Activated CD4-positive, alpha-beta T cell treated with anti-CD3 and anti-CD28 coated beads, Interleukin-2, amount 50 U/mL, for 24 hours (primary cell): Measurements from ENCODE around the gene GEMIN5.
A peak's percentile ranks its signal among the peaks of the same experiment; 100 is the strongest.
"Not testable (repeated sequence)": the region's sequence is repeated elsewhere in the genome, so short reads cannot be mapped to it uniquely, and the experiment has no call there.

ENCODE experiments used
- DNase-seq, 2 donors: peaks; one replicate each; pipeline ENCODE4 v3.0.0-alpha.2; 2020; ENCODE audit warnings: low read depth in 1 of 2, low spot score in 1 of 2

The GEMIN5 gene, protein sequence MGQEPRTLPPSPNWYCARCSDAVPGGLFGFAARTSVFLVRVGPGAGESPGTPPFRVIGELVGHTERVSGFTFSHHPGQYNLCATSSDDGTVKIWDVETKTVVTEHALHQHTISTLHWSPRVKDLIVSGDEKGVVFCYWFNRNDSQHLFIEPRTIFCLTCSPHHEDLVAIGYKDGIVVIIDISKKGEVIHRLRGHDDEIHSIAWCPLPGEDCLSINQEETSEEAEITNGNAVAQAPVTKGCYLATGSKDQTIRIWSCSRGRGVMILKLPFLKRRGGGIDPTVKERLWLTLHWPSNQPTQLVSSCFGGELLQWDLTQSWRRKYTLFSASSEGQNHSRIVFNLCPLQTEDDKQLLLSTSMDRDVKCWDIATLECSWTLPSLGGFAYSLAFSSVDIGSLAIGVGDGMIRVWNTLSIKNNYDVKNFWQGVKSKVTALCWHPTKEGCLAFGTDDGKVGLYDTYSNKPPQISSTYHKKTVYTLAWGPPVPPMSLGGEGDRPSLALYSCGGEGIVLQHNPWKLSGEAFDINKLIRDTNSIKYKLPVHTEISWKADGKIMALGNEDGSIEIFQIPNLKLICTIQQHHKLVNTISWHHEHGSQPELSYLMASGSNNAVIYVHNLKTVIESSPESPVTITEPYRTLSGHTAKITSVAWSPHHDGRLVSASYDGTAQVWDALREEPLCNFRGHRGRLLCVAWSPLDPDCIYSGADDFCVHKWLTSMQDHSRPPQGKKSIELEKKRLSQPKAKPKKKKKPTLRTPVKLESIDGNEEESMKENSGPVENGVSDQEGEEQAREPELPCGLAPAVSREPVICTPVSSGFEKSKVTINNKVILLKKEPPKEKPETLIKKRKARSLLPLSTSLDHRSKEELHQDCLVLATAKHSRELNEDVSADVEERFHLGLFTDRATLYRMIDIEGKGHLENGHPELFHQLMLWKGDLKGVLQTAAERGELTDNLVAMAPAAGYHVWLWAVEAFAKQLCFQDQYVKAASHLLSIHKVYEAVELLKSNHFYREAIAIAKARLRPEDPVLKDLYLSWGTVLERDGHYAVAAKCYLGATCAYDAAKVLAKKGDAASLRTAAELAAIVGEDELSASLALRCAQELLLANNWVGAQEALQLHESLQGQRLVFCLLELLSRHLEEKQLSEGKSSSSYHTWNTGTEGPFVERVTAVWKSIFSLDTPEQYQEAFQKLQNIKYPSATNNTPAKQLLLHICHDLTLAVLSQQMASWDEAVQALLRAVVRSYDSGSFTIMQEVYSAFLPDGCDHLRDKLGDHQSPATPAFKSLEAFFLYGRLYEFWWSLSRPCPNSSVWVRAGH (N-terminal part only)

DNA sequence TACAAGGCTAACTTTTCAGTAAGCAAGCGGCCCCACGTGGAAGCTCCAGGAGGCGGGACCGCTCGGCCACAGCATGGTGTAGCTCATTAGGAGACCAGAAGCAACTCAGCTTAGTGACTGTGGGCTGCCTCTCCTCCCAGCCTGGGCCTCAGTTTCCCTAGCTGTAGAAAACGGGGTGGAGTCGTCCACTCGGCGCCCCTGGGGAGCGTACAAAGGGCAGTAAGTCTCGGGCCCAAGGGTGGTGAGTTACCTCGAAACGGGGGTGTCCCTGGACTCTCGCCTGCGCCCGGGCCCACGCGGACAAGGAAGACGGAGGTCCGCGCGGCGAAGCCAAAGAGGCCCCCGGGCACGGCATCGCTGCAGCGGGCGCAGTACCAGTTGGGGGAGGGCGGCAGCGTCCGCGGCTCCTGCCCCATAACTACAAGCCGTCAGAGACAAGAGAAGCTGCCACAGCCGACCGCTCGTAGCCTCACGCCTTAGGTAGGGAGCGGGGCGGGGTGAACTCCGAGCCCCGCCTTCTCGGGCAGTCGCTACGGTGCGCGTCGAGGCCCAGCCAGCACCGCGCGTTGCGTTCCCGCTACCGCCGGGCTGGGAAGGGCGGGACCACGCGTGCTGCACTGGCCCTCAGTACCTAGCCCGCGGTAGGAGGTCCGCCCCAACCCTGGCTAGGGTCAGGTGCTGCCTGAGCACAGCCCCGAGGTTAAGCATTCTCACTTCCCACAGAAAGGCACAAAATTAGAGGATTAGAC is at the start of gene GEMIN5:
GEMIN5 (minus strand) TSS at position 494 of the 749 bp plus-strand sequence; CDS start at position 416, 78 bp downstream.
- DNase-seq = peak; percentile 66 to 74

DNA sequence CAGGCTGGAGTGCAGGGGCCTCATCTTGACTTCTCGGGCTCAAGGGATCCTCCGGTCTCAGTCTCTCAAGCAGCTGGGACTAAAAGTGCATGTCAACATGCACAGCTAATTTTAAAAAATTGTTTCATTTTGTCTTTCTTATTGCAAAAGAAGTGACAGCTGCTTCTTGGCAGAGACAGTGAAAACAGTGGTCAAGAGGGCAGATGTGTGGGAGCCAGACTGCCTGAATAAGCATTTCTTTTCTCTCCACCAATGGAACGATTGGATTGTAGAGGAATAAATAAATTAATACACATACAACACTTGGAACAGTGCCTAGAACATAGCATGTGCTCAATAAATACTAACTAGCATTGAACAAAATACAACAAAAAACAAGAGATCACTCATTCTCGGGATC is 48.1 kb upstream of the GEMIN5 start:
- DNase-seq = no peak

DNA sequence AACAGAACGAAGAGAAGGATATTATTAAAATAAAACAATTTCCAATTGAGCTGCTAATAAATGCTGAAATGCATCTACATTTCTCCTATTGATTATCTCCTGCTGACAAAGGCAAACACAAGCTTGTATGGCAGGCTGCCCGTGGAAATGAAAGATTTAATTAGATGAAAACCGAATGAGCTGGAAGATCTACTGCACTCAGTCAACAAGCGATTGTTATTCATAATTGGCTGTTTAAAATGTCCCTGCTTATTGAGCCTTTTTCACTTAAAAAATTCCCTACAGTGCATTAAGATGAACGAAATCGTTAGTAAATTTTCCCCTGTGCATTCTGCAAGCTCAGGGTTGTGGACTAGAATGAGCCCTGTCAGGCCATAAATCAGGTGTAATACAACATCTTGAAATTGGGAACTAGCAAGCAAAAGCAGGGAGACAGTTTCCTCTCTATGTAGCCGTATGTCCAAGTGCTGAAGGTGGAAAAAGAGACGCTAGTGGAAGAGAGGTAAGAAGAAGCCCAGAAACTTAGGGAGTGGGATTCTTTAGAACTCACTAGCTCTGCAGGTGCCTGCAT is 47.0 kb upstream of the GEMIN5 start:
- no peak for DNase-seq

DNA sequence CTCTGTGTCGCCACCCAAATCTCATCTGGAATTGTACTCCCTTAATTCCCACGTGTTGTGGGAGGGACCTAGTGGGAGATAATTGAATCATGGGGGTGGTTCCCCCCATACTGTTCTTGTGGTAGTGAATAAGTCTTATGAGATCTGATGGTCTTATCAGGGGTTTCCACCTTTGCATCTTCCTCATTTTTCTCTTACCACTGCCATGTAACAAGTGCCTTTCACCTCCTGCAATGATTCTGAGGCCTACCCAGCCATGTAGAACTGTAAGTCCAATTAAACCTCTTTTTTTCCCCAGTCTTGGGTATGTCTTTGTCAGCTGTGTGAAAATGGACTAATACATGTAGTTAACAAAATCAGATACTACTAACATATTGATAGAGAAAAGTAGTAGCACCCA is 40.3 kb upstream of the GEMIN5 start:
- not testable (repeated sequence) for DNase-seq

DNA sequence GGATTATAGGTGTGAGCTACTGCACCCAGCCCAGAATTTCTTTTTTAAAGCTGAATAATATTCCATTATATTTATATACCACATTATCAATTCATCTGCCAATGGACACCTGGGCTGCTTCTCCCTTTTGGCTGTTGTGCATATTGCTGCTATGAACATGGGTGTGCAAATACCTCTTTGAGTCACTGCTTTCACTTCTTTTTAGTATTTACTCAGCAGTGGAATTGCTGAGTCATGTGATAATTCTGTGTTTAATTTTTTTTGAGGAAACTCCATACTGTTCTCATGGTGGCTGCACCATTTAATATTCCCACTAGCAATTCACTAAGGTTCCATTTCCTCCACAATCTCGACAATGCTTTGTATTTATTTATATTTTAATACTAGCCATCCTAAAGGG is 39.4 kb upstream of the GEMIN5 start:
- DNase-seq = no peak

DNA sequence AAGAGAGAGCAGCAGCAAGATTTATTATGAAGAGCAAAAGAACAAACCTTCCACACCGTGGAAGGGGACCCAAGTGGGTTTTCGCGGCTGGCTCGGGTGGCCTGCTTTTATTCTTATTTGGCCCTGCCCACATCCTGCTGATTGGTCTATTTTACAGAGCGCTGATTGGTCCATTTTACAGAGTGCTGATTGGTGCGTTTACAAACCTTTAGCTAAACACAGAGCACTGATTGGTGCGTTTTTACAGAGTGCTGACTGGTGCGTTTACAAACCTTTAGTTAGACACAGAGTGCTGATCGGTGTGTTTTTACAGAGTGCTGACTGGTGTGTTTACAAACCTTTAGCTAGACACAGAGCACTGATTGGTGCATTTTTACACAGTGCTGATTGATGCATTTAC is 38.1 kb upstream of the GEMIN5 start:
- not testable (repeated sequence) for DNase-seq

DNA sequence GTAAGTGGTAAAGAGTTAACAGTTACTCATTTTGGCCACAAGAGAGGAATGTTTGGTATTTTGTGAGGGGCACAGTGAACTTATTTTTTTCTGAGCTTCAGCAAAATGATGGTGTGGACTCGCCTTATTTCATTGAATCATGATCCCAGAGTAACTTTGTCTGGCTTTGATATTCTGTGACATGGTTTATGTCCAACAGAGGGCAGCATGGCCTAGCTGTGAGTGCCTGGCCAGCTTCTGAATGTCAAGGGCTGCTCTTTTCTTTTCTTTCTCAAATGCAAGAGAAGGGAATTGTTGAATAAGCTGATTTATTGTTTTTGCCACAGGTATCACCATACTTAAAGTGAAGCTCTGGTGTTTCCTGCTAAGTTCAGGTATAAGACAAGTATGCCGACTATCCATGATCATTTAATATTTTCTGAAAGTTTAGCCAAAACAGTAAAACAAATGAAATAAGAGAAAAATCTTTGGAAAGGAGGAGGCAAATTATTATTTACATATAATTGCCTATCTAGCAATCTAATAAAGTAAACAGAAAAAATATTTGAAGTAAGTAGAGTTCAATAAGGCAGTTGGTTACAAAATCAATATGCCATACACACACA is 34.6 kb upstream of the GEMIN5 start:
- DNase-seq = no peak

DNA sequence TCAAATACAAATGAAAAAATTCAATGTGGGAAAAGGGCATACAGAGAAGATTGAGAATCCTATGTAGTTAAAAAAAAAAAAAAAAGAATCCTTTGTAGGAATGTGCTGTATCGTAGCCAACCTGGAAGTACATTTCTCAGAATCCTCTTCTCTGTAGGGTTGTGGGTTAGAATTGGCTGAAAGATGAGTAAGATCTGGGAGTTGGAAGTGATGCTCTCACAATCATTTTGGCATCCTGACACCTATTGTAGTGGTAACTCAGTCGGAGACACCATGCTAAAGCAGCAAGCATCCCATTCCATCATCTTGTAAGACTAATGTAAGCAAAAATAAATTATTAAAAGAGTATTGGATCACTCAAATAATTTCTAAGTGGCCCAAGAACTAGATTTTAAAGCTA is 33.5 kb upstream of the GEMIN5 start:
- DNase-seq = no peak

DNA sequence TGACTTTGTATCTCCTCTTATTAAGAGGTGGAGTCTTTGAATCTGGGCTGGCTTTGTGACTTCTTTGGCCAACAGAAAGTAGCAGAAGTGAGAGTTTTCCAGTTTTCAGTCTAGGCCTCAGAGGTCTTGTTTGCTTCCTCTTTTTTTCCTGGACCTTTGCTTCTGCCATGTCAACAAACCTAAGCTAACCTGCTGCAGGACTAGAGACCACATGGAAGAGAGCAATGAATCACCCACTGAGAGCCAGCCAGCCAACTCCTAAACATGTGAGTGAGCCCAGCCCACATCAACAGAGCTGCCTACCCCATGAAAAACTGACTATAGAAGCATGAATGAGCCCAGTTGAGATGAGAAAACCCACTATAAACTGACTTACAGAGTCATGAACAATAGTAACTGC is 32.7 kb upstream of the GEMIN5 start:
- no peak for DNase-seq

DNA sequence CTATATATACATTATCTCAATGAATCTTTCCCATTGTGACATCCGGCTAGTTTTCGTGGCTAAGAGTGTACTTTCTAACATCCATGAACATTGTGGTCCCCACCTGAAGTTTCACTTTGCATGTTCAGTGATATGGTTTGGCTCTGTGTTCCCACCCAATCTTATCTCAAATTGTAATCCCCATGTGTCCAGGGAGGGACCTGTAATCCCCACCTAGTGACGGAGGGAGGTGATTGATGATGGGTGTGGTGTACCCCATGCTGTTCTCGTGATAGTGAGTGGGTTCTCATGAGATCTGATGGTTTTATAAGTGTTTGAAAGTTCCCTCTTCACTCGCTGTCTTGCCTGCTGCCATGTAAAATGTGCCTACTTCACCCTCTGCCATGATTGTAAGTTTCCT is 30.9 kb upstream of the GEMIN5 start:
- no peak for DNase-seq

DNA sequence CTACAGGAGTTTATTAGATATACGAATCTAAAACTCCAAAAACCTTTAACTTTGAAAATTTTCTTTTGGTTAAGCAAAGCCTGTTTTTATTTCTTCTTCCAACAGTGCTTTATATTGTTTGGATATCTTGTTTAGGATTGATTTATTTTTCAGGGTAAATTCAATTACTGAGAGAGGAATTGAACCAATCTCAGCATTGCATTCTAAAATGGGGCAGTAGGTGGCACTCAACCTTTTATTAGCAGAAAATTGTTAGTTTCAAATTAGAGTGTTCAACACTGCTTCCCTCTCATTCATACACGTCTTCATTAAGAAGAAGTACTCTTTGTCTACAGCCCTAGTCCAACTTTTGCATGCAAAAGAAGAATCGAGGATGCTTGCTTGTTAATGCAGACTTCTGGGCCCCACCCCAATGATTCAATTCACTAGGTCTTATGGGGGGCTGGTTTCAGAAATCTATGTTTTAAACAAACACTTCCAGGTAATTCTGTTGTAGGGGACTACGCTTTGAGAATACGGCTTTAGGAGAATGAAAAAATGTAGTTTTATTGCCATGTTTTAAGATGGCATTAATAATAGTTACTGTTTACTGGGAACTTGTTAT is 29.5 kb upstream of the GEMIN5 start:
- no peak for DNase-seq

DNA sequence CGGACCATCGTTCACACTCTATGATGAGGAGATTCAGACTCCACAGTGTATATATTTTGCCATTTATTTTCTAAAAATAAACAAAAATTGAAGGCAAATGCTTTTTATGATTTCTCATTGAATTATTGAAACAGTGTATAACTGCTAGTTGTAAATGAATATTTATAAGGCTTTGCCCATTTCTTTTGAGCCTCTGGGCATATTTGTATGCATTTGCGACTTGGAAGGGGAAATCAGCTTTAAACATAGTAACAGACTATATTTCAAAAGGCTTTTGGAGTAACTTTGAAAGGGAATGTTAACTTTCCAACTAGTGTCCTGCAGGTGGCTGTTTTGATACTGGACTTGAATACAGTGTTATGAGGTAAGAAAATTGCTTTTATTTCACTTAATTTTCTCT is 28.9 kb upstream of the GEMIN5 start:
- DNase-seq = no peak

DNA sequence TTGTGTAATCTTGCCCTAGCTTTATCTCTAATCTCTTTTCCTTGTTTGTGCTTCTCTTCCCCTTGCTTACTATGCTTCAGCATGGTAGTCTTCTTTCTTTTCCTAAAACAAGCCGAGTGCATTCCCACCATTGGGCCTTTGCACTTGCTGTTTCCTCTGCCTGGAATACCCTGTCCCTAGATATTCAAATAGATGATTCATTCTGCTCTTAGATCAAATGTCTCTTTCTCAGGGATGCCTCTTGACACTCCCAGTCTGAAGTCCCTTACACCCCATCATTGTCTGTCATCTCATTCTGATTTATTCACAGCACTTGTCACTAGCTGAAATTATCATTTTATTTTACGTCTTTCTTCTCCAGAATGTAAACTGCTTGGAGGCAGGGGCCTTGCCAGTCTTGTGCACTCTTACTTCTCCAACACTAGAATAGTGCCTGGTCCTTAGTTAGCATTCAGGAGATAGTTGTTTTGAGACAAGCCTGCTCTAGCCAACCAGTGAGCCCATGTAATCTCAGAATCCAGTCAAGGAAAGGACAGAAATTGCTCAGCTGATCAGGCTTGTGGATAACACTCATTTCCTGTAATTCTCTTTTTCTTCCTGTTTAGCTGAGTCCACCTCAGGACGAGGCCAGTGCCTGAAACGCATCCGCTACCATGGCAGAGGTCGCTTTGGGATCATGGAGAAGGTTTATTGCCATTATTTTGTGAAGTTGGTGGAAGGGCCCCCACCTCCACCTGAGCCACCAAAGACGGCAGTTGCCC is 28.2 kb upstream of the GEMIN5 start:
- no peak for DNase-seq

DNA sequence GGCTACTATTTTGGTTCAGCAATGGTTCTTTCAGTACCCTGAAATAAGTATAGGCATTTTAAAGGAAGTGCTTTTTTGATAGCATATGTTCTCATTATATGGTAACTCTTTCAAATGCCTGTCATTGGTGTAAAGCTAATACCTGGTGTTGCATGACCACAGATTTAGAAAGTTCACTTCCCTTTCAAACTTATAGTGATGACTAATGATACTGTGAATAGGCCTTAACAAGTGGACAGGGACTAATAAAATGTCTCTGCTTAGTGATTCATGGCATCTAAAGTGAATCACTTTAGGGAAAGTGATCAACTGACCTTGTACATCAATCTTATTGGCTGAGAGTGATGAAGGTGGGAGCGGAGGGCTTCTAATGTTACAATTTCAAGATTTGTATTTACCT is 24.5 kb upstream of the GEMIN5 start:
- DNase-seq = no peak

DNA sequence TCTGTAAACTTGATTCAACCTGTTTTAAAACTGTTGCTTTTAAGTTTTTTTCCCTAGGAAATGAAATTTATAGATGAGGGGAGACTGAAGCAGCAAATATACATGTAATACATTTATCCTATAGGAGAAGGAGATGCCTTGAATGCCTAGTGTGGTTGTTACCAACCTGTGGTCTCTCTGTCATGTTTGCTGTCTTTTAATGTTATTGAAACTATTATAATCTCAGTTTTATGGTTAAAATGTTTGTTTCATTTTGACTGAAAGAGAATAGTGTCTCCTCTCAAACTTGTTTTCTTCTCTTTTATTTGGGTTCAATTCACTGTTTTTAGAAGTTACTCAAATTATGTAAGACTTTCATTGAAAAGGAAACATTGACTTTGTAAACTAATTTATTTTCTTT is 18.7 kb upstream of the GEMIN5 start:
- no peak for DNase-seq

DNA sequence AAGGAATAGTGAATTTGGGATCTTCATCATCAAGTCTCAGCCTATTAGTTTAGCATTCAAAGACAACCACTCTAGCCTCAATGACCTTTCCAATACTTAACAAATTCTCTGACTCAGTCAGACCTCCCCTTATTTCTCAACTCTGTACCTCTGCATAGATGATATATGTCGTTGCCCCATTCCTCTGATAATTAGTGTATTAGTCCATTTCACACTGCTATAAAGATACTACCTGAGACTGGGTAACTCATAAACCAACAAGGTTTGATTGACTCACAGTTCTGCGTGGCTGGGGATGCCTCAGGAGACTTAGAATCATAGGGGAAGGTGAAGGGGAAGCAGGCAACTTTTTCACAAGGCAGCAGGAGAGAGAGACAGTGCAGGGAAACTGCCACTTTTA is 11.8 kb upstream of the GEMIN5 start:
- DNase-seq = no peak

DNA sequence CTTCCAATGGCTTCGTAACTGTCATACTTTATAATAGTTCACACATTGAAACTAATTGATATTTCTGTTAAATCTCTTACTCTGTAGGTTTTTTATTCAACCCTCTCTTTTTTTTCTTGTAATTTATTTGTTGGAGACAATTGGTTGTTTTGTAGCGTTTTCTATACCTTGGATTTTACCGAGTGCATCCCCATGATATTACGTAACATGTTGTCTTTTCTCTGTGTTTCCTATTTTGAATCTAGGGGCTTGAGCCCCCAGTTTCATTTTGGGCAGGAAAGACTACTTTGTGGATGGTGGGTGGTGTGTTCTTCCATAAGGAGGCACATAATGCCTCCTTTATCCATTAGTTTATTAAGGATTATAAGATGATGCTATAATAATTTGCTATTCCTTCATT is 10.3 kb upstream of the GEMIN5 start:
- no peak for DNase-seq

DNA sequence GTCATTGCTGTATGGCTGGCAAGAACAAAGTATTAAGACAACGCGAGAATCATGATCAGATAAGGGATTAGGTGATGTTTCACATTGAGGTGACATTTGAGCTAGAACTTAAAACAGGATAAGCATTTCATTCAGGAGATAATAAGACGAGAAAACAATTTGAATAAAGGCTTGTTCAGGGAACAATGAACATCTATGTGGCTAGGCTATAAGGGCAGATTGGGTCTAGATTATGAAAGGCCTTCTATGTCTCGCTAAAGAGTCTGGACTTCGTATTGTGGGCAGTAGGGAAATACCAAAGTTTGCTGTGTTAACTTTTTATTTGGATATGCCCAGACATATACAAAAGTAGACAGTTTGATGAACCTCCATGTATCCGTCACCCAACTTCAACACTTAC is 9.8 kb upstream of the GEMIN5 start:
- no peak for DNase-seq
